ENCODE results near the gene DNAJB13. TPM values are rescaled to one million over a fixed set of nuclear protein-coding genes. Genes with fewer than 3 reads are reported as not detected.

DNAJB13 gene
- total RNA-seq, 1 donor from 2014 or later = 1.2 TPM

GRCh38 chr11:73988227-73988626, 37.4 kb downstream of the DNAJB13 start:
- Histone ChIP-seq H3K4me2 (ENCODE audit: low read length) (no peak overlapping the region), H3K9ac (ENCODE audit: low read length) (no peak overlapping the region), H3K36me3 (ENCODE audit: insufficient read depth, low read length) (no peaks in the 10 kb centered on the region), H3K27me3 (ENCODE audit: insufficient read depth, low read length) (no peaks in the 10 kb centered on the region), H3K4me3 (ENCODE audit: insufficient read depth, low read depth, low read length) (no peak overlapping the region), H3K27ac (ENCODE audit: low read depth, low read length) (no peak overlapping the region), H3K9me3 (ENCODE audit: insufficient read depth, low read depth, low read length) (no peaks in the 10 kb centered on the region), H2AFZ (ENCODE audit: low read depth, low read length) (no peak overlapping the region), H3K79me2 (ENCODE audit: insufficient read depth, low read length) (no peaks in the 10 kb centered on the region), H4K20me1 (ENCODE audit: insufficient read depth, low read length) (no peaks in the 10 kb centered on the region), H3K4me1 (ENCODE audit: insufficient read depth, low read length) (peaks cover 6% of the 10 kb centered on the region)
- Mint-ChIP-seq H3K4me3 (ENCODE audit: unreplicated experiment) (no peak overlapping the region), H3K36me3 (ENCODE audit: low read depth, unreplicated experiment) (no peaks in the 10 kb centered on the region), H3K9me3 (ENCODE audit: unreplicated experiment) (no peaks in the 10 kb centered on the region), H3K27ac (ENCODE audit: unreplicated experiment) (no peak overlapping the region), H3K4me1 (ENCODE audit: low read depth, unreplicated experiment) (no peaks in the 10 kb centered on the region), H3K27me3 (ENCODE audit: low read depth, unreplicated experiment) (peaks cover 9% of the 10 kb centered on the region)
- TF ChIP-seq EZH2 (IDR thresholded peaks at IDR 0.05; ENCODE audit: insufficient read depth, low read length) (no peak), CTCF (IDR thresholded peaks at IDR 0.05; ENCODE audit: insufficient read depth, low read depth, low read length) (no peak)
- FAIRE-seq (no peak), DNase-seq (ENCODE audit: low read depth) (no peak)

GRCh38 chr11:73989156-73989555, 38.3 kb downstream of the DNAJB13 start:
- H3K9me3 Mint-ChIP-seq (ENCODE audit: unreplicated experiment) = no peaks in the 10 kb centered on the region
- H3K4me1 ChIP-seq (ENCODE audit: insufficient read depth, low read length) = no peaks in the 10 kb centered on the region

More at GRCh38 chr11:73989156-73989555, 38.3 kb downstream of the DNAJB13 start:
- no peak for TF ChIP-seq CTCF (IDR thresholded peaks at IDR 0.05; ENCODE audit: insufficient read depth, low read depth, low read length)
- TF ChIP-seq EZH2 (IDR thresholded peaks at IDR 0.05; ENCODE audit: insufficient read depth, low read length) = no peak
- no peak overlapping the region for H3K4me3 ChIP-seq (ENCODE audit: insufficient read depth, low read depth, low read length)
- H3K4me3 Mint-ChIP-seq (ENCODE audit: unreplicated experiment) = no peak overlapping the region
- H3K9me3 ChIP-seq (ENCODE audit: insufficient read depth, low read depth, low read length) = no peaks in the 10 kb centered on the region
- H4K20me1 ChIP-seq (ENCODE audit: insufficient read depth, low read length) = no peaks in the 10 kb centered on the region
- no peaks in the 10 kb centered on the region for H3K4me1 Mint-ChIP-seq (ENCODE audit: low read depth, unreplicated experiment)
- H3K27me3 ChIP-seq (ENCODE audit: insufficient read depth, low read length) = no peaks in the 10 kb centered on the region
- no peak overlapping the region for H3K9ac ChIP-seq (ENCODE audit: low read length)
- no peak overlapping the region for H3K27ac Mint-ChIP-seq (ENCODE audit: unreplicated experiment)
- H3K27ac ChIP-seq (ENCODE audit: low read depth, low read length) = no peak overlapping the region
- H3K79me2 ChIP-seq (ENCODE audit: insufficient read depth, low read length) = no peaks in the 10 kb centered on the region
- no peak overlapping the region for H3K4me2 ChIP-seq (ENCODE audit: low read length)
- H3K36me3 Mint-ChIP-seq (ENCODE audit: low read depth, unreplicated experiment) = no peaks in the 10 kb centered on the region
- FAIRE-seq (no peak), DNase-seq (ENCODE audit: low read depth) (no peak)
- no peak overlapping the region for H2AFZ ChIP-seq (ENCODE audit: low read depth, low read length)
- peaks cover 9% of the 10 kb centered on the region for H3K27me3 Mint-ChIP-seq (ENCODE audit: low read depth, unreplicated experiment)
- no peaks in the 10 kb centered on the region for H3K36me3 ChIP-seq (ENCODE audit: insufficient read depth, low read length)
